ENCODE measurements around the gene SIGLEC10. TPM values are rescaled to one million over a fixed set of nuclear protein-coding genes. Genes with fewer than 3 reads are reported as not detected.

SIGLEC10 gene
- total and polyA plus RNA-seq, 9 of the 15 experiments (the other 6 are each of a cell fraction or from before 2014, with no cell fraction given), result 0.10 to 1.8 (median 0.82) TPM

- TF ChIP-seq, protein P1, sequence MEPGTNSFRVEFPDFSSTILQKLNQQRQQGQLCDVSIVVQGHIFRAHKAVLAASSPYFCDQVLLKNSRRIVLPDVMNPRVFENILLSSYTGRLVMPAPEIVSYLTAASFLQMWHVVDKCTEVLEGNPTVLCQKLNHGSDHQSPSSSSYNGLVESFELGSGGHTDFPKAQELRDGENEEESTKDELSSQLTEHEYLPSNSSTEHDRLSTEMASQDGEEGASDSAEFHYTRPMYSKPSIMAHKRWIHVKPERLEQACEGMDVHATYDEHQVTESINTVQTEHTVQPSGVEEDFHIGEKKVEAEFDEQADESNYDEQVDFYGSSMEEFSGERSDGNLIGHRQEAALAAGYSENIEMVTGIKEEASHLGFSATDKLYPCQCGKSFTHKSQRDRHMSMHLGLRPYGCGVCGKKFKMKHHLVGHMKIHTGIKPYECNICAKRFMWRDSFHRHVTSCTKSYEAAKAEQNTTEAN (CRISPR knock-in tag; IDR thresholded peaks at IDR 0.05), result peak; percentile 92
- TF ChIP-seq CBX8 (IDR thresholded peaks at IDR 0.05; ENCODE audit: borderline replicate concordance, extremely low read depth, low read depth, low read length, poor library complexity, severe bottlenecking) (no peak), ZNF707 (CRISPR knock-in tag; conservative IDR thresholded peaks at IDR 0.05) (no peak), ZNF449 (CRISPR knock-in tag; IDR thresholded peaks at IDR 0.05) (no peak), ATF1 (CRISPR knock-in tag; IDR thresholded peaks at IDR 0.05) (no peak), ATF1 (tag; IDR thresholded peaks at IDR 0.05) (0 out of 2 replicates have a peak, but pooled peaks have one; percentile 10), ZNF699 (CRISPR knock-in tag; IDR thresholded peaks at IDR 0.05; ENCODE audit: insufficient replicate concordance) (no peak), EP400 (IDR thresholded peaks at IDR 0.05) (no peak), RBFOX2 (IDR thresholded peaks at IDR 0.05; ENCODE audit: low read depth, low read length) (no peak), NR3C1 (CRISPR knock-in tag; IDR thresholded peaks at IDR 0.05) (peak; percentile 97)
- TF ChIP-seq, protein P2, sequence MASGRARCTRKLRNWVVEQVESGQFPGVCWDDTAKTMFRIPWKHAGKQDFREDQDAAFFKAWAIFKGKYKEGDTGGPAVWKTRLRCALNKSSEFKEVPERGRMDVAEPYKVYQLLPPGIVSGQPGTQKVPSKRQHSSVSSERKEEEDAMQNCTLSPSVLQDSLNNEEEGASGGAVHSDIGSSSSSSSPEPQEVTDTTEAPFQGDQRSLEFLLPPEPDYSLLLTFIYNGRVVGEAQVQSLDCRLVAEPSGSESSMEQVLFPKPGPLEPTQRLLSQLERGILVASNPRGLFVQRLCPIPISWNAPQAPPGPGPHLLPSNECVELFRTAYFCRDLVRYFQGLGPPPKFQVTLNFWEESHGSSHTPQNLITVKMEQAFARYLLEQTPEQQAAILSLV (tag; IDR thresholded peaks at IDR 0.05), result no peak
- TF ChIP-seq, protein P3, sequence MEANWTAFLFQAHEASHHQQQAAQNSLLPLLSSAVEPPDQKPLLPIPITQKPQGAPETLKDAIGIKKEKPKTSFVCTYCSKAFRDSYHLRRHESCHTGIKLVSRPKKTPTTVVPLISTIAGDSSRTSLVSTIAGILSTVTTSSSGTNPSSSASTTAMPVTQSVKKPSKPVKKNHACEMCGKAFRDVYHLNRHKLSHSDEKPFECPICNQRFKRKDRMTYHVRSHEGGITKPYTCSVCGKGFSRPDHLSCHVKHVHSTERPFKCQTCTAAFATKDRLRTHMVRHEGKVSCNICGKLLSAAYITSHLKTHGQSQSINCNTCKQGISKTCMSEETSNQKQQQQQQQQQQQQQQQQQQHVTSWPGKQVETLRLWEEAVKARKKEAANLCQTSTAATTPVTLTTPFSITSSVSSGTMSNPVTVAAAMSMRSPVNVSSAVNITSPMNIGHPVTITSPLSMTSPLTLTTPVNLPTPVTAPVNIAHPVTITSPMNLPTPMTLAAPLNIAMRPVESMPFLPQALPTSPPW (CRISPR knock-in tag; IDR thresholded peaks at IDR 0.05), result peak; percentile 37
Measured at GRCh38 chr19:51422053-51422448, 4.6 kb upstream of the SIGLEC10 start (continued).

Measured in K562 (cell line).